OCI-LY7 (cell line): Measurements from ENCODE around the gene KIF26A. TPM values are rescaled to one million over a fixed set of nuclear protein-coding genes. Genes with fewer than 3 reads are reported as not detected.

ENCODE experiments used
- BruUV-seq: library from RNA; stranded (reverse); fragments of 400-500 nt; replicated peaks from 2 replicates; lab custom pipeline; 2021; lab: Mats Ljungman, UMichigan
- CTCF ChIA-PET: fragments of 300-600 bp; sonication (Branson Sonifier 250); formaldehyde crosslinking; loops from one replicate; lab custom pipeline; 2022; ENCODE audit warnings: antibody characterized with exemption; ENCODE audit not compliant: unreplicated experiment; lab: Charles Lee
- POLR2A ChIA-PET: fragments of 300-600 bp; sonication (Branson Sonifier 250); formaldehyde crosslinking; loops from one replicate; lab custom pipeline; 2022; ENCODE audit warnings: antibody characterized with exemption; lab: Charles Lee
- DNase-seq: peaks from one replicate; pipeline ENCODE4 v3.0.0-alpha.2; 2015; ENCODE audit warnings: low spot score
- H2AFZ ChIP-seq: fragments of 200-600 bp; sonication (generic), shearing (Covaris generic); 2 replicates; pipeline ENCODE4 v1.6.1; 2014; ENCODE audit warnings: mild to moderate bottlenecking, antibody characterized with exemption, low read length, moderate library complexity
- H3K27ac ChIP-seq: fragments of 200-600 bp; sonication (generic); 2 replicates; pipeline ENCODE4 v1.5.1; 2014; ENCODE audit warnings: mixed run types, low read depth, mild to moderate bottlenecking, moderate library complexity, low read length, inconsistent platforms; ENCODE audit not compliant: poor library complexity, severe bottlenecking
- H3K36me3 ChIP-seq: fragments of 200-600 bp; sonication (generic); 2 replicates; pipeline ENCODE4 v1.6.1; 2014; ENCODE audit warnings: mild to moderate bottlenecking, antibody characterized with exemption, low read length, moderate library complexity, mixed read lengths; ENCODE audit not compliant: insufficient read depth
- H3K4me1 ChIP-seq: fragments of 200-600 bp; sonication (generic); 2 replicates; pipeline ENCODE4 v1.5.1; 2014; ENCODE audit warnings: mild to moderate bottlenecking, low read length; ENCODE audit not compliant: insufficient read depth, poor library complexity, severe bottlenecking
- H3K4me2 ChIP-seq: fragments of 200-600 bp; sonication (generic); 2 replicates; pipeline ENCODE4 v1.6.1; 2014; ENCODE audit warnings: mild to moderate bottlenecking, low read length
- H3K4me3 ChIP-seq: fragments of 200-600 bp; sonication (generic); 2 replicates; pipeline ENCODE4 v1.5.1; 2014; ENCODE audit warnings: mild to moderate bottlenecking, low read depth, low read length; ENCODE audit not compliant: poor library complexity, severe bottlenecking
- H3K79me2 ChIP-seq: fragments of 200-600 bp; sonication (generic); 2 replicates; pipeline ENCODE4 v1.6.1; 2016; ENCODE audit warnings: low read depth, mild to moderate bottlenecking, low read length, moderate library complexity, mixed read lengths; ENCODE audit not compliant: insufficient read depth
- H3K9me2 ChIP-seq: fragments of 200-600 bp; sonication (generic); 2 replicates; pipeline ENCODE4 v1.6.1; 2016; ENCODE audit warnings: mild to moderate bottlenecking, low read length, mixed read lengths; ENCODE audit not compliant: insufficient read depth
- H3K9me3 ChIP-seq: fragments of 200-600 bp; sonication (generic); 2 replicates; pipeline ENCODE4 v1.6.1; 2014; ENCODE audit warnings: mild to moderate bottlenecking, mixed run types, low read length, mixed read lengths
- H4K20me1 ChIP-seq: fragments of 200-600 bp; sonication (generic); 2 replicates; pipeline ENCODE4 v1.6.1; 2014; ENCODE audit warnings: mild to moderate bottlenecking, antibody characterized with exemption, low read length, moderate library complexity, mixed read lengths; ENCODE audit not compliant: insufficient read depth
- CTCF ChIP-seq: fragments of 200-600 bp; sonication (generic); conservative IDR thresholded peaks from 2 replicates; pipeline ENCODE4 v1.5.1; 2014; ENCODE audit warnings: mild to moderate bottlenecking, antibody characterized with exemption, low read length, moderate library complexity, mixed read lengths
- EZH2phosphoT487 ChIP-seq: fragments of 200-600 bp; sonication (generic); IDR thresholded peaks from 2 replicates; pipeline ENCODE4 v1.6.1; 2018; ENCODE audit warnings: low read depth, borderline replicate concordance, mild to moderate bottlenecking, mixed run types, antibody characterized with exemption, low read length, moderate library complexity, mixed read lengths
- intact Hi-C: fragments of 100-400 bp; cut with micrococcal nuclease; formaldehyde crosslinking; loops from one replicate; pipeline ENCODE4 v1.10.0; 2022; ENCODE audit not compliant: unreplicated experiment
- total RNA-seq, 2 experiments: library from RNA; depleted of rRNA in 1 of 2; stranded (reverse); fragments of >200 nt in 1 of 2; shearing (Covaris generic) in 1 of 2; gene quantifications; 2 replicates each; pipeline ENCODE4 v1.2.3, GENCODE V29; 2014 to 2022

Gene KIF26A
- total RNA-seq, 2 experiments from 2014 or later: not detected

DNA sequence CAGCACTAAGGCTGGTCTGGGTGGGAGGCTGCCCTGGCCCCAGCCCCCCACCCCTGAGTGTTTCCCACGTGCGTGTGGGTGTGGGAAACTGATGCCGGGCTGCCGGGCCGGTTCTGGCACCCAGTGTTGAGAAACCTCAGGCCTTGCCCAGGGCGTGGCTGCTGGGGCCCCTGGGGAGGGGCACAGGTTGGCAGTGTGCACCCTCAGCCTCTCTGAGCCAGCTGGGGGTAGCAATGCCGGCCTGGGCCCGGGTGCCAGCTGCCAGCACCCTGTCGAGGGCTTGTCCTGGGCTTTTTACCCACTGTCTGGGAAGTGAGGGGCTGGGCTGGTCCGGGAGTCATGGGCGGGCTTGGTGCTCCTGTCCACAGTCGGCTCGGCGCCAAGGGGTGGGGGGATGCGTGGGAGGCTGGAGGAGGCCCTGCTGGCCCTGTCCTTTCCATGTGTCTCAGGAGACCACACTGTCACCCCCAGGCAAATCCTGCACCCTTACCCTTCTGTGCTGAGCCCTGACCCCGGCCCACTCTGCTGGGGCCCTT, 37.2 kb upstream of the KIF26A start:
- TF ChIP-seq EZH2phosphoT487: no peak
- no peak for TF ChIP-seq CTCF
- intact Hi-C loops: no loop called here
- DNase-seq: no peak
- Histone ChIP-seq H2AFZ (no peak overlapping the region), H3K36me3 (no peaks in the 10 kb centered on the region), H4K20me1 (no peaks in the 10 kb centered on the region), H3K79me2 (no peaks in the 10 kb centered on the region), H3K9me2 (no peaks in the 10 kb centered on the region), H3K27ac (no peak overlapping the region), H3K4me2 (no peak overlapping the region), H3K9me3 (no peaks in the 10 kb centered on the region), H3K4me3 (no peak overlapping the region), H3K4me1 (peaks cover 3% of the 10 kb centered on the region)
- ChIA-PET CTCF (no interaction called here), POLR2A (interaction anchor here (0.5 kb wide), 1 partner anchor 99 kb away, joined by 3 read pairs; no protein-coding TSS in a partner anchor)
- BruUV-seq: no TSS peak

GRCh38 chr14:104101651-104102281, 36.6 kb upstream of the KIF26A start:
- no peaks in the 10 kb centered on the region for H4K20me1 ChIP-seq
- H3K9me2 ChIP-seq: no peaks in the 10 kb centered on the region
- no peaks in the 10 kb centered on the region for H3K9me3 ChIP-seq
- no peak for DNase-seq
- intact Hi-C loops: no loop called here
- no peak overlapping the region for H3K4me2 ChIP-seq
- ChIA-PET POLR2A (no interaction called here), CTCF (no interaction called here)
- H3K36me3 ChIP-seq: no peaks in the 10 kb centered on the region
- TF ChIP-seq CTCF: no peak
- no peak for TF ChIP-seq EZH2phosphoT487
- no peak overlapping the region for H3K4me3 ChIP-seq
- H3K4me1 ChIP-seq: no peaks in the 10 kb centered on the region
- H2AFZ ChIP-seq: no peak overlapping the region
- H3K79me2 ChIP-seq: no peaks in the 10 kb centered on the region
- no peak overlapping the region for H3K27ac ChIP-seq
- BruUV-seq: no TSS peak

DNA sequence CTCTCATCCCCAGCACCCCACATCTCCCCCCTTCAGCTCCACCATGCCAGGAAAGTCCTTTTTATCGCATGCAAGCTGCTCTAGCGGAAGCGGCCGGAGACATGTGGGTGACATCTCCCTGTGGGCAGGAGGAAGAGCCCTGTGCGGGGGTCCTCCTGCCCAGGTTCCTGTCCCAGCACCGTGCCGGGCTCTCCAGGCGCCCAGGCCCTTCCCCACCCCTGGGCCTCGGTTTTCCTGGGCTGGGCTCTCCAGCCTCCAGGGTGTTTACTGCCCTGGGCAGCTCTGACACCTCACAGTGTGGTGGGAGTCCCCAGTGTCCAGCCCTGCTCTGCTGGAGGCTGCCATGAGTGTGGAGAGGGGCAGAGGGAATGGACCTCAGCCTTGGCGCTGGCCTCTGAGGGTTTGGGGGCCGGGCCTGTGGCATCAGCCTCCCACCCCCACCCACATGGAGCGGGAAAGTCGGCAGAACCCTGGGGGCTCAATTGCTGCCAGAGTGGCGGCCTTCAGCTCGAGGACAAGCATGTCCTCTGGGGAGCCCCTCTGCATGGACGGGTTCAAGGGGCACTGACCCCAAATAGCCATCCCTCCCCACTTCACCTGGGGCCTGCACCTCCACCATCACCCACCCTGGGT, 36.0 kb upstream of the KIF26A start:
- no peaks in the 10 kb centered on the region for H3K9me2 ChIP-seq
- no peaks in the 10 kb centered on the region for H3K4me1 ChIP-seq
- TF ChIP-seq EZH2phosphoT487 (no peak), CTCF (no peak)
- no TSS peak for BruUV-seq
- H4K20me1 ChIP-seq: no peaks in the 10 kb centered on the region
- H3K4me2 ChIP-seq: no peak overlapping the region
- no peak for DNase-seq
- POLR2A ChIA-PET: no interaction called here
- no peak overlapping the region for H3K27ac ChIP-seq
- H3K36me3 ChIP-seq: no peaks in the 10 kb centered on the region
- H3K9me3 ChIP-seq: no peaks in the 10 kb centered on the region
- no peak overlapping the region for H2AFZ ChIP-seq
- H3K79me2 ChIP-seq: no peaks in the 10 kb centered on the region
- H3K4me3 ChIP-seq: no peak overlapping the region
- CTCF ChIA-PET: no interaction called here
- intact Hi-C loops: no loop called here
